GM12865 (cell line): ENCODE results near the gene MT3.

ENCODE experiments used
- DNase-seq: peaks from one replicate; pipeline ENCODE4 v3.0.0; 2010; ENCODE audit warnings: low read depth
- H3K4me3 ChIP-seq: 2 replicates; pipeline ENCODE4 v1.5.1; 2011; ENCODE audit warnings: mild to moderate bottlenecking, low read depth, low read length, control low read depth
- TF ChIP-seq, protein P1 (sequence below): IDR thresholded peaks from 2 replicates; pipeline ENCODE4 v1.5.1; 2011; ENCODE audit warnings: low read length, control low read depth, low read depth, inconsistent platforms; ENCODE audit not compliant: insufficient read depth; ENCODE audit errors: missing control alignments

MT3 gene

DNA sequence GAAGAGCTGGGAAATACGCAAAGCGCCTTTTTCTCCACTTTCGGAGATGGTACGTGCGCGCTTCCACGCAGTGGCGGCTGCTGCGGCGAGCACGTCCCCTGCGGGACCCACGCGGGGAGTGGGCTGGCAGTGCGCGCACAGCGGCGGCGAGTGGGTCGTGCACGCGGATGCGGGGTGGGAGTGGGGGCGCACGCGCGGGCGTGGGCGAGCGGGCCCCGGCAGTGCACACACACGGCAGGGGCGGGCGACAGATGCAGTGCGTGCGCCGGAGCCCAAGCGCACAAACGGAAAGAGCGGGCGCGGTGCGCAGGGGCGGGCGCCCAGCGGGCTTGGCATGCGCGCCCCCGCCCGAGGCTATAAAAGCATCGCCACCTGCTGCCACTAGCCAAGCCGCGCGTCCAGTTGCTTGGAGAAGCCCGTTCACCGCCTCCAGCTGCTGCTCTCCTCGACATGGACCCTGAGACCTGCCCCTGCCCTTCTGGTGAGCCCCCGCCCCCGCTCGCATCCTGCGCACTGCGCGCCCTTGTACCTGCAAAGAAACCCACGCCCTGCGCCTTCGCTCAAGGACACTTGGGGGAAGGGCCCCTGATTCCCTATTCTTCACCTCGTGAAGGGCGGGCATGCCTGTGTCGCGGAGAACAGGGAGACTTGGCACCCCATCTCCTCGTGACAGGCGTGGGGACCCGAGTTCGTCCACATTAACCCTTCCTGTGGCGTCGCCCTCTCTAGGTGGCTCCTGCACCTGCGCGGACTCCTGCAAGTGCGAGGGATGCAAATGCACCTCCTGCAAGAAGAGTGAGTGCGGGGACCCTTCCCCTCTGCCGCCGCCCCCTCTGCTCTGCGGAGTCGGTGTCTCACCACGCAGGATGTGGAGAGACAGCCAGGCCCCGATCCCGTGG is at the start of gene MT3:
Gene MT3, plus strand, starts transcription at position 388 of the 899 bp plus-strand sequence. Its CDS starts 63 bp downstream, at position 451.
- TF ChIP-seq, protein P1, sequence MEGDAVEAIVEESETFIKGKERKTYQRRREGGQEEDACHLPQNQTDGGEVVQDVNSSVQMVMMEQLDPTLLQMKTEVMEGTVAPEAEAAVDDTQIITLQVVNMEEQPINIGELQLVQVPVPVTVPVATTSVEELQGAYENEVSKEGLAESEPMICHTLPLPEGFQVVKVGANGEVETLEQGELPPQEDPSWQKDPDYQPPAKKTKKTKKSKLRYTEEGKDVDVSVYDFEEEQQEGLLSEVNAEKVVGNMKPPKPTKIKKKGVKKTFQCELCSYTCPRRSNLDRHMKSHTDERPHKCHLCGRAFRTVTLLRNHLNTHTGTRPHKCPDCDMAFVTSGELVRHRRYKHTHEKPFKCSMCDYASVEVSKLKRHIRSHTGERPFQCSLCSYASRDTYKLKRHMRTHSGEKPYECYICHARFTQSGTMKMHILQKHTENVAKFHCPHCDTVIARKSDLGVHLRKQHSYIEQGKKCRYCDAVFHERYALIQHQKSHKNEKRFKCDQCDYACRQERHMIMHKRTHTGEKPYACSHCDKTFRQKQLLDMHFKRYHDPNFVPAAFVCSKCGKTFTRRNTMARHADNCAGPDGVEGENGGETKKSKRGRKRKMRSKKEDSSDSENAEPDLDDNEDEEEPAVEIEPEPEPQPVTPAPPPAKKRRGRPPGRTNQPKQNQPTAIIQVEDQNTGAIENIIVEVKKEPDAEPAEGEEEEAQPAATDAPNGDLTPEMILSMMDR = no peak
- H3K4me3 ChIP-seq = no peak within 1 kb of the TSS
- no peak for DNase-seq

- no peak for DNase-seq
- H3K4me3 ChIP-seq = no peak overlapping the region
- TF ChIP-seq, protein P1 = no peak
Measured at GRCh38 chr16:56539656-56540055, 49.7 kb upstream of the MT3 start.

DNA sequence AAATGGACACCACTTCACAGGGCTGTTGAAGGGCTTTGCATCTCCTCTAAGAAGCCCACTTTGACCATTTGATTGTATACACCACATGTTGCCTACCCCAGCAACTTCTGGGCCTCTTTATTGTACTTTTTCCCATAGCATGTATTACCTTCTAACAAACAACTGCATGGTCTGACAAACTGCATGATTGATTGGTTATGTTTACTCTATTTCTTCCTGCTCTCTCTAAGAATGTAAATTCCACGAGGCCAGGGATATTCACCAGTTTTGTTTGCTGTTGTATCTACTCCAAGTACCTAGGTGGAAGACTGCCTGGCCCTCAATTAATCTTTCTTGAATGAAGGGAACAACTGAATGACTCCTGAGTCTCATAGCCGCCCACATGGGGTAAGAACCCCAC is 47.3 kb upstream of the MT3 start:
- DNase-seq = no peak
- TF ChIP-seq, protein P1 = no peak
- no peak overlapping the region for H3K4me3 ChIP-seq

DNA sequence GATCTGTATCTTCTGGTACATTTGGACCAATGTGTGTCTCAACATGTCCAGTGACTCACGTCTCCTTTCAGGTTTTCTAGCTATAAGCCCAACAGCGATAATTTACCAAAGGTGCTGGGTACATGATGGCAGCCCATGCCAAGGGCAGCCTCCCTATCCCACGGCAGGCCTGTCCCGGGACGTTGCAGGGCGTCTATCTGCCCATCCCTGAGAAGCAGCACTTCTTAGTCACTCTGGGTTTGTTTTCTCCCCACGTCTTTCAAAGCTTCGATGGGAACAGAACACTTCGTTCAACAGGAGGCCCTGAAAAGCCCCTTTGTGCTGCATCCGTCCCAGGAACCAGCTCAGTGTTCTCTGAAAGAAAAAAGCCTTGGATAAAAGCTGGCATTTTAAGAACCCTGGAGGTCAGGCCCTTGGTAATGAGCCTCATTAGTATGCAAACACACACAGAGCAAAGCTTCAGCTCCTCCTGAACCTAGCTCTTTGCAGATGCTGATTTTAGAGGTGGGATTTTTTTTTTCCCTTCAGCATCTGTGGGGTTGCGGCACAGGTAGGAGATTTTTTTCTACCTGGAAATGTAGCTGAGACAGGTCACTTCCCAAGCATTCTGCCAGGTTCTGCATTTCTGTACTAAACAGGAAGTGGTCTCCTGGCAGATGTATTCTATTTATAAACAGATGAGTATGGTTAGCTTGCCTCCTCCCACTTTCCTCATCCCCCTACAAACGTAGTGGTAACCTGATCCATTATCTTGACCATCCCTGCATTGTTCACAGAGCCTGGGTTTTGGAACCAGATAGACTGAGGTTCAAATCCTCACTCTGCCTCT is 42.0 kb upstream of the MT3 start:
- TF ChIP-seq, protein P1 = no peak
- no peak for DNase-seq
- H3K4me3 ChIP-seq = no peak overlapping the region

- no peak for DNase-seq
- TF ChIP-seq, protein P1 = no peak
- H3K4me3 ChIP-seq = no peak overlapping the region
Measured at GRCh38 chr16:56547949-56548567, 41.3 kb upstream of the MT3 start.

DNA sequence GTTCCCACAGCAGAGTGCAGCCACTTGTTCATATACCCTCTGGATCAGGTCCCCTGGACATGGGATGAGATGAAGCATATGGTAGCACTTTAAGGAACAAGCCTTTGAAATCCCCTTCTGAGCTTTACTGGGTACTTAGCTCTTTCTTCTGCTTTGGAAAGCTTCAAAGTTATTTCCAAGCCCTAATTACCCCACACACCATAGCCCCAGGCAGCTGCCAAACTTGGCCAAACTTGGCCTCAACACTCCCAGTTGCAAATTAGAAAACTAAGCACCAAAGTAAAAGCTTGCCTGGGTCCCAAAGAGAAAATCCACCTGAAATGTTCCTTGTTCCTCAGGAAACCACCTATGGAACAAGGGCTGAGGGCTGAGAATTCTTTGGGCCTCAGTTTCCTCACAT is 40.2 kb upstream of the MT3 start:
- no peak overlapping the region for H3K4me3 ChIP-seq
- DNase-seq = no peak
- TF ChIP-seq, protein P1 = no peak
